GM18520 (cell line): ENCODE measurements around the gene CBLB.
A peak's percentile ranks its signal among the peaks of the same experiment; 100 is the strongest.

Experiments
- ATAC-seq: cut with Tn5 transposase; IDR thresholded peaks from one replicate; pipeline ENCODE4 v1.9.1; 2021; ENCODE audit not compliant: unreplicated experiment

The CBLB gene

DNA sequence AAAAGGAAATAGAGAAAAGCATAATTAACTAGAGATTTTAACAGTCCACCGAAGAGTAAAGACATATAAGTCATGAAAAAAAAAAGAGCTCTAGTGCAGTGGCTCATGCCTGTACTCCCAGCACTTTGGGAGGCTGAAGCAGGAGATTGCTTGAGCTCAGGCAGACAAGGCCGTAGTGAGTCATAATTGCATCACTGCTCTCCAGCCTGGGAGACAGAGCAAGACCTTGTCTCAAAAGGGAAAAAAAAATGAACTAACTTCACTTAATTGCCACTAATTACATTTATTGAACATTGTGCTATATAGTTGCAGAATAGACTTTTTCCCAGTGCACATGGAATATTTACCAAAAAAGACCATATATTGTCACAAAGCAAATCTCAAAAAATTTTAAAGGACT, 221.8 kb downstream of the CBLB start:
- no peak for ATAC-seq

DNA sequence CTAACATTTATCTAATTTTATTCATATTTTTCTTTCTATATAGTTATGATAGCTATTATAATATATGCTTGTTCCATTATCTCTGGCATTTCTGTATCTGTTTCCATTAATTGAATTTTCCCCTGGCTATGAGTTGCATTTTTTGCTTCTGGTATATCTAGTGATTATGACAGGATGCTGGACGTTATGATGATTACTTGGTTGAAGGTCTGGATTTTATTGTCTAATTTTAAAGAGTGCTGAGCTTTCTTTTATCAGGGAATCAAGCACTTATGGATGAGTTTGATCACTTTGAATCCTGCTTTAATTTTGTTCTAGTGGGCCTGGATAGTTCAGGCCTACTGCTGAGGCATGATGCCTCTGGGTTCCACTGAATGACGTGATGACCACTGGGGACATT, 229.7 kb downstream of the CBLB start:
- no peak for ATAC-seq

GRCh38 chr3:105634708-105635107, 234.1 kb downstream of the CBLB start:
- no peak for ATAC-seq

GRCh38 chr3:105629718-105630117, 239.1 kb downstream of the CBLB start:
- no peak for ATAC-seq

GRCh38 chr3:105626739-105627138, 242.1 kb downstream of the CBLB start:
- no peak for ATAC-seq

DNA sequence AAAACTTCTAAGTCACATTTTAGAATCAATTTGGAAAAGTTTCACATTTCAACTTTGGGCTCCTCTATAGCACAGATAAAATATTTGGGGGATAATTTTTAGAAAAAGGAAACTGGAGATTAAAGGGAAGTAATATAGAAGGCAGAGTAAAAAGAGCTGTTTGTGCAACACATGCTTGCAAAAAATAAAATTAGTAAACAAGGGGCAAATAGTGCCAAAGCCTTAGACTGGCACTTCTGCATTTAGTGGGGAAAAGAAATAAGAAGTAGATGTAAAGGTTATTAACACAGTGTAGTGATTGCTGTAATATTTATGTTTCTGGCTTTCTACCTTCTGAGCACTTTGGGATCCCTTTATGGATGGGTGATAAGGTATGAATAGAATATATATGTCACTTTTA, 246.6 kb downstream of the CBLB start:
- ATAC-seq, result no peak

DNA sequence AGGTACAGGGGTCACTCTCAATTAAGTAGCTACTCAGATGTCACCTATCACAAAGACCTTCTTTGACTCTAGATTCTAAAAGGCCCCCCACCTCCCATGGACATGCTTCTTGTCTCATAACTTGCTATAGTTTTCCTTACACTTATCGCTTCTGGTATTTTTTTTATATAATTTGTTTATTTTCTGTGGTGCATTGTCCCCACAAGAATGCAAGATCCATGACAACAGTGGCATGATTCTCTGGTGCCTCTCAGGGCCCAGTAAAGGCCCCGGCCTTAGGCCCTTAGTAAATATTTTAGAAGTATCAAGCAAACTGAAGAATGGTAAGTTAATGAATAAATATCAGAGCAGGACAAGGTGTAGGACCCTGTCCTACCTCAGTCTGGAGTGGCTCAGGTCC, 248.6 kb downstream of the CBLB start:
- ATAC-seq, result no peak

DNA sequence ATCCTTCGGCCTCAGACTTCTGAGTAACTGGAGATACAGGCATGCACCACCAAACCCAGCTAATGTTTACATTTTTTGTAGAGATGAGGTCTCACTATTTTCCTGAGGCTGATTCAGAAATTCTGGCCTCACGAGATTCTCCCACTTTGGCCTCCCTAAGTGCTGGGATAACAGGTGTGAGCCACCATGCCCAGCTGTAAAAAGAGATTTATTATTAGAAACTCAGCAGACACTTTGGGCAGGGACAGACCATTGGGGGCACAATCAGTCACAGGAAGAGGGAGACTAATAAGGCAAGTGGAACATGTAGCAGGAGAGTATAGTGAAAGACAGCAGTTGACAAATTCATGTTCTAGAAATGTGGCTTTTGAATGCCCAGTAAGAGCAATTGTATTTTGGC, 249.2 kb downstream of the CBLB start:
- no peak for ATAC-seq

DNA sequence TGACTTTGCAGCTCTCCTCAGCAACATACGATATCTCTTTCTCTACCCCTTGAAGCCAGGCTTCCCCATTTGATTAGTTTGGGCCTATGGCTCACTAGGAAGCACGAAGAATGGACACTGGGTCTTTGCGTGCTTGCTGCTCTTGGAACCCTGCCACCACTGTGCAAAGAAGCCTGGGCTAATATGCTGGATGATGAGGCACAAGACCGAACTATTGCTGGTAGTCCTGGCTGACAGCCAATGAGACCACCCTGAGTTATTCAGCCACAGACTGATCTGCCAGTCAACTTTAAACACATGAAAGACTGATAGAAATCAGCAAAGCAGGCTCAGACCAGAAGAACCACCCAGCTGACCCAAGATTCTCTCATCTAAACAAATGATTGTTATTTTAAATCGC, 250.3 kb downstream of the CBLB start:
- no peak for ATAC-seq

DNA sequence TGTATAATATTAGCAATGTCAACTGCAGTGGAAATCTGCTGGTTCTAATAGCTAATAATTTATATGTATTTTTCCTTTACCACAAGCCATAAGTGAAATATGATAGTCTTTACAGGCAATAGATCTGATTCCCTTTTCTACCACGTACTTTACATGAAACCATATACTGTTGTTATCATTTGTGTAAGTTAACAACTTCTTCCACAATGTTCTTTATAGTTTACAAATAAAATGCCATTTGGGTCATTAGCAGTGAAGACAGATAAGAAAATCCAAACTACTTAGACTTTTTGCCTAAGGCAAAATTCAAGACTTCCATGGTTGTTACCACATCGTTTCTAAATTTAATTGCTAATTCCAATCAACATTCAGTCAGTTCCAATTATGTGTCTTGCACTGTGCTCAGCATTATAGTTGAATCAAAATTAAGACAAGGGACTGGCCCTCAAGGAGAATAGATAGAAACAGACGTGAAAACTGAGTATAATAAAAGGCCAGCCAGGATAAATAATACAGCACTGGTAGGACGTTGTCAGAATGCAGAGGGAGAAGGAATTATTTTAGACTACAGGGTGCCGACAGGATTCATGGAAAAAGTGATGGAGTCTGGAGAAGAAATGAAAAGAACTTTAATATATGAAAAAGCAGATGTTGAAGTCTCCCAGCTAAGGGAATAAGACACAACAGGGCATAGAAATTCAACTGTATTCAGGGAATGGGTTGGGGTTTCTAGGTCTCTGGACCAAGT, 252.3 kb downstream of the CBLB start:
- ATAC-seq, result no peak

DNA sequence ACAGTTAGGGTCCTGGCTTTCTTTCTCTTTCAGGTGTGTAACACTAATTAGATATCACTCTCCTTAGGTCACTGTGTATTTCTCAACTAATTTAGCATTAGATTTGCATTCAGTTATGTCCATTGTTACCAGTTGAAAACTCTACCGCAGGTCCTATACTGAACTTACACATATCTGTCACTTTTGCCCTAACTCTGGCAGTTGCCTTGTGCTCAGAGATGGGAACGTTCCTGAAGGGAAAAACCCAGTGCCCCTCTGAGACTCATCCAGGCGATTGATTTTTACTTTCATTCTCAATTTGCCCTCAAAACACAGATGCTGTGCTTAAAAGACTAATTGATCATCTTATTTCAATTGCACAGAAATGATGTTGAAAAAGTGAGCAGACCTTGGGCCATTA, 253.0 kb downstream of the CBLB start:
- ATAC-seq, result peak; percentile 58

DNA sequence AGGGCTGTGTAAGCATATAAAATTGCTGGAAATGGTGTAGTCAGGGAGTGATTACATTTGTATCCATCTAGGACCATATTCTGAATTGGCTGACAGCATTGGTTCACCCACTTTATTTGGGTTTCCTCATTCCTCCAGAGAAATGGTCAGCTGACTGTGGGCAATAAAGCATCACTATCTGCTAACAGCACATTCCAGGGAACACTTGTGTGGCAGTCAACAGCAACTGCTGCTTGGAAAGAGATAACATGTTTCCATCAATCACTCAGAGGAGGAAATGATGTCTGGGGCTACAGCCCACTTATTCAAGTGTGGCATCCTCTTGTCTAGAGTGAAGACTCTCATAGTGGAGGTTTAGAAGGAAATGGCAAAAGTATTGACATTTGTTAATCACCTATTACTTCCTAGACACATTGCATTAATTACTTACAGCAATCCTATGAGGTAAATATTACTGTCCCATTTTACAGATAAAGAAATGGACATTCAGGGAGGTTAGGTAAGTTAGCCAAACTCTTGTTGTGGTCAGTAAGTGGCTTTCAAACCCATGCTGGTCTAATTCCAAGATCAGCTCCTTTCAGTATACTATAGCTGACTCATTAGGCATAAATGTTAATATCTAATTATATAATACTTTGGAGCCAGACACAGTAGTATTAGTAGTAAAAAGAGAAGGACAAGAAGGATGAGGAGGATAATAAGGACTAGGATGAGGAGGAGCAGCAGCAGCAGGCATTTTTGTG, 254.4 kb downstream of the CBLB start:
- ATAC-seq, result no peak

DNA sequence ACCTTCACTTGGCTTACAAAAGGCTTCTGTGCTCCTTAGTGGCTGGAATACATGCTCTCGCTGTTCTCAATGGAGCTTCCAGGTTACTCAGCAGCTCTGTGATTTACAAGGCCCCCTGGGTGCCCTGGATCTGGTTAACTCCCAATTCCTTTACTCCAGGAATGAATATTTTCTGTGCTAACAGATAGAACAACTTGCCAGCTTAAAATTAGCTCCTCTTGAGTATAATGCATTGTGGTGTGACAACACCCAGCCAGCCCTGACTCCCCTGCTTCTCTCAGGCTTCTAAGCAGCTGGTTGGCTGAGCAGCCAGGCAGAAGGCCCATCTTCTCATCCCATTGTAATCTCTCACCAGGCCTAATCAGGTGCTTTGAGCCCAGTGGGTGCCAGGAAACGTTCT, 255.7 kb downstream of the CBLB start:
- ATAC-seq, result no peak

DNA sequence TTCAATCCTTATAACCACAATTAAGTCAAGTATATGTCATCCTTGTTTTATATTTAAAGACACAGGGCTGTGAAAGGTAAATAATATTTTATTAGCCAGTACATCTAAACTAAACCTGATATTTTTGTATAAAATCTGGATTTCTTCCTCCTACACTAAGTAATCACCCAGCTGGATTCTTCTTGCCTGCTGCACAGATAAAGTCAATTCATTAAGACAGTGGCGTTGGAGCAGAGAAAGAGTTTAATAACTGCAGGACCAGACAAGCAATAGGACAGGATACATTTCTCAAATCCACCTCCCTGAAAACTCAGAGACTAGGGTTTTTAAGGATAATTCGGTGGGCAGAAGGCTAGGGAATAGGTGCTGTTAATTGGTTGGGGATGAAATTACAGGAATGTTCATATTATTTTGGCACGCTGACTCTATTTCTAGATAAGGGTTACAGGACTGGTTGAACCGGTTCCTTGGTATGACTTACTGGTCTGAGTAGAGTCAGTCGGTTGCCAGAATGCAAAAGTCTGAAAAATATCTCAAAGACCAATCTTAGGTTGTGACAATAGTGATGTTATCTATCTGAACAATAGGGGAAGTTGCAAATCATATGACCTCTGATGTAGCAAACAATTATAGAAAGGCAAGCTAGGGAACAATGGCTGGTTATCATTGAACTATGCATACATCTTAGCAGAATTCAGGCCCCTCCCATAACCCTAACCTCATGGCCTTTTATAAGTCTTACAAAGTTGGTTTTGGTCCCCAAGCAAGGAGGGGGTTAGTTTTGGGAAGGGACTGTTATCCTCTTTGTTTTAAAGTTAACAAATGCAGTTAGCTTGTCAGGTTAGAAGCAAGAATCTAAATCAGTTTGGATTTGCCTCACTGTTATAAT, 257.3 kb downstream of the CBLB start:
- ATAC-seq, result no peak

GRCh38 chr3:105610473-105610872, 258.3 kb downstream of the CBLB start:
- ATAC-seq, result no peak

DNA sequence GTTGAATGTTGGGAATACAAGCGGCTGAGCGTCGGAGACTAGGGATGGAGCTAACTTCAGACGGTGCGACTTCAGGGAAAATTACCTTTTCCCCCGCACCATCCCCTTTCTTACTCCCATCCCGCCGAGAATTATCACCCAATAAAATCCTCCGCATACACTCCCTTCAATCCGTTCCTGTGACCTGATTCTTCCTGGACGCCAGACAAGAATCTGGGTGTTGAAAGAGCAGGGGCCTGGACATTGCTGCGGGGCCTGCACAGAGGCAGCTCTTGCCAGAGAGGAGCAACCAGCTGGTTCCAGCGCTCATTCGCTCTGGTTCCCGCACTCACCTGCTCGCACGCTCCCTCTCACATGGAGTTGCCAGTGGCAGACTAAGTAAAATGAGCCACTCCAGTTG, 260.2 kb downstream of the CBLB start:
- ATAC-seq, result no peak

GRCh38 chr3:105606016-105606415, 262.8 kb downstream of the CBLB start:
- no peak for ATAC-seq
